COLO829 (cell line): ENCODE results near the gene APOBEC3H.
"Not testable (repeated sequence)": the region's sequence is repeated elsewhere in the genome, so short reads cannot be mapped to it uniquely, and the experiment has no call there.

Experiments
- DNase-seq: peaks from one replicate; pipeline ENCODE4 v3.0.0; 2012; ENCODE audit warnings: low spot score

The APOBEC3H gene

GRCh38 chr22:39097098-39098020, at the start of gene APOBEC3H:
Gene APOBEC3H, plus strand, starts transcription at chr22:39097244. Its CDS starts 3,035 bp downstream, at chr22:39100279.
- DNase-seq: peak; percentile 45

GRCh38 chr22:39049486-39049885, 47.6 kb upstream of the APOBEC3H start:
- not testable (repeated sequence) for DNase-seq

- DNase-seq: not testable (repeated sequence)
Measured at GRCh38 chr22:39051844-39052495, 45.1 kb upstream of the APOBEC3H start.

DNA sequence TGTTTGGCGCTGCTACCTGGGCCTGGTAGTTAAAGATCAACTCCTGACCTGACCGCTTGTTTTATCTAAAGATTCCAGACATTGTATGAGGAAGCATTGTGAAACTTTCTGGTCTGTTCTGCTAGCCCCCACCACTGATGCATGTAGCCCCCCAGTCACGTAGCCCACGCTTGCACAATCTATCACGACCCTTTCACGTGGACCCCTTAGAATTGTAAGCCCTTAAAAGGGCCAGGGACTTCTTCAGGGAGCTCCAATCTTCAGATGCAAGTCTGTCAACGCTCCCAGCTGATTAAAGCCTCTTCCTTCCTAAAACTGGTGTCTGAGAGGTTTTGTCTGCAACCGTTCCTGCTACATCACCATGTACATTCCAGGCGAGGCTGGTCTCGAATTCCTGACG, 41.4 kb upstream of the APOBEC3H start:
- DNase-seq: no peak

DNA sequence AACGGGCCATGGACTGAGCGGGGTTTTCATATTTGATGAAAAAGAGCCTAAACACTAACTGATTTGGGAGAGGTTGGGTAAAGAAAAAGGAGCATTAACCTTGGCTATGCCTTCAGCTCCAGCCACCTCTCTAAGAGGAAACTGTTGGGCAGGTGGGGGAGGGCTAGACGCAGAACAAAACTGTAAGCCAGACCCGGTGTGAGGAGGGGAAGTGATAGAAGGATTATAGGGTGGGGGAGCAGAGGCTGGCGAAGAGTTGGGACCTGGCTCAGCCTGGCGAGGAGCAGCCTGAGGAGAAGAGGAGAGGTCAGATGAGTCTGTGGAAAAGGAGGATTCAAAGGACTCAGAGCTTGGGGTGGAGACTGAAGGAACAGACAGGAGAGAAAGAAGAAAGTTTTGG, 35.8 kb upstream of the APOBEC3H start:
- DNase-seq: not testable (repeated sequence)

GRCh38 chr22:39061951-39062350, 35.1 kb upstream of the APOBEC3H start:
- not testable (repeated sequence) for DNase-seq

DNA sequence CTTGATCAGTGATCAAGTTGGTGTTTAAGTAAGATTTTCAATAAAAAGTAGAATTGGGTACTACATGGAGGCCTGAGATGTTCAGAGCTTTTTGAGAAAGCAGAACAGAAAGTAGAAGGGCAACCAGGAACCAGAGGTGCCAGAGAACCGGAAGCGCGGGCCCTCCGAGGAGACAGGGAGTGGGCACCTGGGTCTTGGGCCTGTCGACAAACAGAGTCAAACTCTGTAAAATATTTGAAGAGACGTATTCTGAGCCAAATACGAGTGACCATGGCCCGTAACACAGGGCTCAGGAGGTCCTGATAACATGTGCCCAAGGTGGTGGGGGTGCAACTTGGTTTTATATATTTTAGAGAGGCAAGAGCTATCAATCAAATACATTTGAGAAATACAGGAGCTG, 33.1 kb upstream of the APOBEC3H start:
- not testable (repeated sequence) for DNase-seq

DNA sequence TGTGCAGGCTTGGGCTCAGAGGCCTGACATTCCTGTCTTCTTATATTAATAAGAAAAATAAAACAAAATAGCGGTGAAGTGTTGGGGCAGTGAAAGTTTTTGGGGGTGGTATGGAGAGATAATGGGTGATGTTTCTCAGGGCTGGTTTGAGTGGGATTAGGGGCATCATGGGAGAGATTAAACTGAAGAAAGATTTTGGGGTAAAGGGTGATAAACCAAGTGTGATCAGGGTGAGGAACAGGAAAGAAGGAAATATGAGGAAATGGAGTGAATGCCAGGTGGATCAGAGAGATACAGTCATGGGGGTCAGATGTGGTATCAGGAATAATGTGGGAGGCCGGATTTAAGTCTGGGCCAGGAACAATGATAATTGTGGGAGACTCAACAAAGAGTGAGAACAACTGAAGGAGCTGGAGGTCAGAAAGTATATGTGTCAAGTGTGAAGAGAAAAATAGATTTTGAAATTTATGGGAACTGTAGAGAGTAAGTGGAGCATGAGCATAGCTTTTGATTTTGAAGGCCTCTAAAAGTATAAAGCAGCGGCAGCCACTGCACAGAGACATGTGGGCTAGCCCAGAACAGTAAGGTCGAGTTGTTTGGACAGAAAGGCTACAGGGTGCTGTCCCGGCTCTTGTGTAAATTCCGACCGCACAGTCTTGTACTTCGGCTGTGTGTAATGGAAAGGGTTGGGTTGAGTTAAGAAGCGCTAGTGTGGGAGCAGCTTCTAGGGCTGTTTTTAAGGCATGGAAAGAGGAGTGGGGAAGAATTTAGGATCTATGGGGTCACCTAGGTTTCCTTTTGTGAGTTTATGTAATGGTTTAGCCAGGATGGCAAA, 30.4 kb upstream of the APOBEC3H start:
- not testable (repeated sequence) for DNase-seq

GRCh38 chr22:39068033-39068785, 28.8 kb upstream of the APOBEC3H start:
- DNase-seq: no peak

DNA sequence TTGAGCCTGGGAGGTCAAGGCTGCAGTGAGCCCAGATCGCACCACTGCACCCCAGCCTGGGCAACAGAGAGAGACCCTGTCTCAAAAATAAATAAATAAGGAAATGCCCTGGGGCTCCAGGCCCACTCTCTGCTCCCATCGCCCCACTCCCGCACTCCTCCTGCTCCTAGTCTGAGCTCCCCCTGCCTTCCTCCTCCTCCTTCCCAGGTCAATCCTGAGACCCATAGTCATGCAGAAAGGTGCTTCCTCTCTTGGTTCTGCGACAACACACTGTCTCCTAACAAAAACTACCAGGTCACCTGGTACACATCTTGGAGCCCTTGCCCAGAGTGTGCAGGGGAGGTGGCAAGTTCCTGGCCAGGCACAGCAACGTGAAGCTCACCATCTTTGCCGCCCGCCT, 26.9 kb upstream of the APOBEC3H start:
- no peak for DNase-seq

DNA sequence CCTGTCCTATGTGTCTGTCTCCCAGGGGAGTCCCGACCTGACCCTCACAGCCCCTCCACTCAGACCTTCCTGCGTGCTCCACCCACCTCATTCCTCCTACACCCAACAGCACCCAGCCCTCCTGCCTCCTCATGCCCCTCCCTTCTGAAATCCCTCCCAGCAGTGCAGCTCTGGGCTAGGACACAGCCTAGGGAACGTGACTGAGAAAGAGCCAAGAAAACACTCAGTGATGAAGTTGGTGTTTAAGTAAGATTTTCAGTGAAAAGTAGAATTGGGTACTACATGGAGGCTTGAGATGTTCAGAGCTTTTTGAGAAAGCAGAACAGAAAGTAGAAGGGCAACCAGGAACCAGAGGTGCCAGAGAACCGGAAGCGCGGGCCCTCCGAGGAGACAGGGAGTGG, 24.5 kb upstream of the APOBEC3H start:
- DNase-seq: not testable (repeated sequence)

DNA sequence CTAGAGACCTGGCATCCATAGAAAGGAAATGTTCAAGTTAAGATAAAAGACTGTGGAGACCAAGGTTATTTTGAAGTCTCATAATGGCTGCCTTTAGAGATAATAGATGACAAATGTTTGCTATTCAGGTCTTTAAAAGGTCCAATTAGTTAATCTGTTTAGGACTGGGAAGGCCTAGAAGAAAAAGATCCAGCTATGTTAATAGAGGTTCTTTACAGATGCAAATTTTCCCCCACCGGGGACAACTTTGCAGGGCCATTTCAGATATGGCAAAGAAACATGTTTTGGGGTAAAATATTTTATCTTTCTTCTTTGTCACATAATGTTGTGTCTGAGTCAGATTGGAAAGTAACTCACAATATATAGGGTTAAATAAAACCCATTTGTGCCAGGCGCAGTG, 23.1 kb upstream of the APOBEC3H start:
- DNase-seq: no peak

GRCh38 chr22:39076155-39077025, 20.7 kb upstream of the APOBEC3H start:
- DNase-seq: not testable (repeated sequence)

DNA sequence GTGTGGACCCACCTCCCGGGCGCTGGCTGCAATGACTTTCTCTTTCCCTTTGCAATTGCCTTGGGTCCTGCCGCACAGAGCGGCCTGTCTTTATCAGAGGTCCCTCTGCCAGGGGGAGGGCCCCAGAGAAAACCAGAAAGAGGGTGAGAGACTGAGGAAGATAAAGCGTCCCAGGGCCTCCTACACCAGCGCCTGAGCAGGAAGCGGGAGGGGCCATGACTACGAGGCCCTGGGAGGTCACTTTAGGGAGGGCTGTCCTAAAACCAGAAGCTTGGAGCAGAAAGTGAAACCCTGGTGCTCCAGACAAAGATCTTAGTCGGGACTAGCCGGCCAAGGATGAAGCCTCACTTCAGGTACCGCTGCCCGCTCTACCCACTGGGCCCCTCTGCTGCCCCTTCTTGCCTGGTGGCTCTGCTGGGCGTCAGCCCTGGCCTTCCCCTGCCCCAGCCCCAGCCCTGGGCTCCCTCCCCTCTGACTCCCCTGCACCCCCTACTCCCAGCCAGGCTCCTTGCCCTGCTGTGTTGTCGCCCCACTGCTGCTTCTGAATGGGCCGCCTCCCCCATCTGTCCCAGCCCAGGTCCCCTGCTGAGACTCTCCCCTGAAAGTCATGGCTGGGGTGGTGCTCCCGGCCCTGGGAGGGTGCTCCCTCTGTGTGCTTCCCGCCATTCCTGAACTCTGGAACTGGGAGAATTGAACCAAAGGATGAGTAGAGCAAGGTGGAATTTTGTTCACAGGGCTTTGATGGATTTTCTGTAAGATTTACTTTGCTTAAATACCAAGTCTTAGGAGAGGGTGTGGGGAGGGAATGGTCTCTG, 19.8 kb upstream of the APOBEC3H start, which contains the start of gene APOBEC3G:
TSS of gene APOBEC3G (plus strand) at position 250 of the 815 bp plus-strand sequence. CDS start at position 337, 87 bp downstream.
- not testable (repeated sequence) for DNase-seq

DNA sequence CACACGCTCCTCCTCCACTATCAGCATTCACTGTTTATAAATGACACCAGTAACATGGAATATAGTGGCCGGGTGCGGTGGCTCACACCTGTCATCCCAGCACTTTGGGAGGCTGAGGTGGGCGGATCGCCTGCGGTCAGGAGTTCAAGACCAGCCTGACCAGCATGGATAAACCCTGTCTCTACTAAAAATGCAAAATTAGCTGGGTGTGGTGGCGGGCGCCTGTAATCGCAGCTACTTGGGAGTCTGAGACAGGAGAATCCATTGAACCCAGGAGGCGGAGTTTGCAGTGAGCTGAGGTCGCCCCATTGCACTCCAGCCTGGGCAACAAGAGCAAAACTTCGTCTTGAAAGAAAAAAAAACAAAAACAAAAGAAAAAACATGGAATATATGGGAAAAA, 19.1 kb upstream of the APOBEC3H start:
- not testable (repeated sequence) for DNase-seq

- no peak for DNase-seq
Measured at GRCh38 chr22:39078329-39078728, 18.7 kb upstream of the APOBEC3H start.

DNA sequence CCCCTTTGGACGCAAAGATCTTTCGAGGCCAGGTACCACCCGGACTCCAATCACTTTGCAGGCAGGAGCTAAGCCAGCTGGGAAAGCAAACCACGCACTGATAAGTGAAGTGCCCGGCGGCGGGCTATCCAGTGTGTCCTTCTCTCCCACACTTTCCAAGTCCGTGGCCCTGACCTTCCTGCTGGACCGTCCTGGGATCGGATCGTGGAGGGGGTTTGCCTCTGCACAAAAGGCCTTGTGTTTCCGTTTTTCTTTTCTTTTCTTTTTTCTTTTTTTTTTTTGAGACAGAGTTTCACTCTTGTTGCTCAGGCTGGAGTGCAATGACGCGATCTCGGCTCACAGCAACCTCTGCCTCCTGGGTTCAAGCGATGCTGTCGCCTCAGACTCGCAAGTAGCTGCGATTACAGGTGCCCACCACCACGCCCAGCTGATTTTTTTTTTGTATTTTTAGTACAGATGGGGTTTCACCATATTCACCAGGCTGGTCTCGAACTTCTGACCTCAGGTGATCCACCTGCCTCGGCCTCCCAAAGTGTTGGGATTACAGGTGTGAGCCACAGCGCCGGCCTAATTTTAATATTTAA, 17.9 kb upstream of the APOBEC3H start:
- DNase-seq: not testable (repeated sequence)

DNA sequence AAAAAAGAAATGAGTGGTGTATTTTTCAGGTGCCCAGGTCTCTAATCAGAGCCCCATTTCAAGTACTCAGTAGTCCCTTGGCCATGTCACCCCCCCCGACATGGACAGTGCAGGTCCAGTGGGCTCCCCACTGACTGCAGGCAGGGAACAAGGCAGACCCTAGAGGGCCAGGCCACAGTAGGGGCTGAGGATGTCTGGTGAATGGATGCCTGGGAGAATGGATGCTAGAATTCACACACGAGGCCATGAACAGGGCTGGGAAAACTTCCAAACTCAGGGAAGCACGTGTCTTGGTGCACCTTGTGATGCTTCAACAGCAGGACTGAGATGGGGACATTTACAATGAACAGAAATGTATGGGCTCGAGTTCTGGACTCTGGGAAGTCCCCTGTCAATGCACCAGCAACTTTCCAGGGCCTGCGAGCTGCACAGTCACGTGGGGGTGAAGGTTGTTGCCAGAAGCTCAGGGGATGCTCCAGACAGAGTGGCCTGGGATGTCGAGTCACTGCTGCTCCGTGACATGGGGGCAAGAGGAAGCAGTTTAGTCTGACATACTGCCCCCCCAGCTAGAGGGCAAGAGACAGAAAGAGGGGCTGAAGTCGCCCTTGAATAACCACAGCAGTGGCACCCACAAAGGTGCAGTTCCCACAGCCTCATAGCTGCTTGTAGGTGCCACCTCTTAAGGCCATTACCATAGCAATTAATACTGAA, 16.8 kb upstream of the APOBEC3H start:
- DNase-seq: no peak
